OCI-LY7 (cell line): Measurements from ENCODE around the gene ZNF536.

Experiments
- CTCF ChIP-seq: fragments of 200-600 bp; sonication (generic); conservative IDR thresholded peaks from 2 replicates; pipeline ENCODE4 v1.5.1; 2014; ENCODE audit warnings: mild to moderate bottlenecking, antibody characterized with exemption, low read length, moderate library complexity, mixed read lengths
- EZH2phosphoT487 ChIP-seq: fragments of 200-600 bp; sonication (generic); IDR thresholded peaks from 2 replicates; pipeline ENCODE4 v1.6.1; 2018; ENCODE audit warnings: low read depth, borderline replicate concordance, mild to moderate bottlenecking, mixed run types, antibody characterized with exemption, low read length, moderate library complexity, mixed read lengths

GRCh38 chr19:30371960-30372824, at the start of gene ZNF536:
- no peak for TF ChIP-seq CTCF
- no peak for TF ChIP-seq EZH2phosphoT487
